Renal cortex interstitium (tissue), 11 donors: ENCODE measurements around the gene ZNF207. TPM values are rescaled to one million over a fixed set of nuclear protein-coding genes. Genes with fewer than 3 reads are reported as not detected.
"Not testable (repeated sequence)": the region's sequence is repeated elsewhere in the genome, so short reads cannot be mapped to it uniquely, and the experiment has no call there.

ENCODE experiments used
- DNase-seq, 11 donors: peaks; one replicate each; pipeline ENCODE4 v3.0.0-alpha.2; 2013; ENCODE audit warnings: low read depth in 9 of 11, low spot score in 4 of 11; ENCODE audit errors: extremely low read depth in 1 of 11
- polyA plus RNA-seq, 3 donors: library from polyadenylated mRNA; unstranded; fragments of 120-200 nt; gene quantifications; one replicate each; pipeline ENCODE4 v1.2.1, GENCODE V29; 2013; ENCODE audit not compliant: insufficient read length in 3 of 3

Gene ZNF207
- polyA plus RNA-seq, 3 donors, result 197 to 283 (median 236) TPM

DNA sequence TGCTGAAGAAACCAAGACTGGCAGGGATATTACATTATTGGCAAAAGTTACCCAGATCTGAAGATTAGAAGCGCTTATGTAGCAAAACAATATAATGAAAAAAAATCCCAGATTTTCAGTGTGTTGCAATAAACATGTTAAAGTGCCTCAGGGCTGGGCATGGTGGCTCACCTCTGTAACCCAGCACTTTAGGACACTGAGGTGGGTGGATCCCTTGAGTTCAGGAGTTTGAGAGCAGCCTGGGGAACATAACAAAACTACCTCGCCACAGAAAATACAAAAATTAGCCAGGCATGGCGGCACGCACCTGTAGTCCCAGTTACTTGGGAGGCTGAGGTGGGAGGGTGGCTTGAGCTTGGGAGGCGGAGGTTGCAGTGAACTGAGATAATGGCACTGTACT is 6.8 kb downstream of the ZNF207 start:
- no peak for DNase-seq

DNA sequence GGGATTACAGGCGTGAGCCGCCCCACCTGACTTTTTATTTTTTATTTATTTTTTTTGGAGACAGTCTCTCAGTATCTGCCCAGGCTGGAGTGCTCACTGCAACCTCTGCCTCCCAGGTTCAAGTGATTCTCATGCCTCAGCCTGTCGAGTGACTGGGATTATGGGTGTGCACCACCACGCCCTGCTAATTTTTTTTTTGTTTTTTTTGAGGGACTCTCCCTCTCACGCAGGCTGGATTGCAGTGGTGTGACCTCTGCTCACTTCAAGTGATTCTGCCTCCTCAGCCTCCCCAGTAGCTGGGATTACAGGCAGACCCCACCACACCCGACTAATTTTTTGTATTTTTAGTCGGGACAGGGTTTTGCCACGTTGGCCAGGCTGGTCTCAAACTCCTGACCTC is 7.7 kb downstream of the ZNF207 start:
- DNase-seq, result no peak

DNA sequence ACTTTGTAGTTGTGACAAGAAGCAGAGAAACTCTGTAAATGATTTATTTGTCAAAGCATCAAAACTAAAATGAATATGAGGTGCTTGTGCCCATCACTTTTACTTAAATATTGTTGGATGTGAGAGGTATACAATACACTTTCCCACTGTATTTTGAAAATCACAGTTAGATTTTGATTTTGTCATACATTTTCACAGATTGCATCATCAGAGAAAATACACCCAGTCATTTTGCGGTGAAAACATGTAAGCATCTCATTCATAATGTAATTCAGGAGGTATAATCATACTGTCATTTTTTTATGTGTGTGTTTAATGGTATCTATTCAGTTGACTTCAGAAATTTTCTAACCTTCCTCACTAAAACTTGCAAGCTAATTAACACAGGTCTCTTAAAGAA is 11.3 kb downstream of the ZNF207 start:
- no peak for DNase-seq

DNA sequence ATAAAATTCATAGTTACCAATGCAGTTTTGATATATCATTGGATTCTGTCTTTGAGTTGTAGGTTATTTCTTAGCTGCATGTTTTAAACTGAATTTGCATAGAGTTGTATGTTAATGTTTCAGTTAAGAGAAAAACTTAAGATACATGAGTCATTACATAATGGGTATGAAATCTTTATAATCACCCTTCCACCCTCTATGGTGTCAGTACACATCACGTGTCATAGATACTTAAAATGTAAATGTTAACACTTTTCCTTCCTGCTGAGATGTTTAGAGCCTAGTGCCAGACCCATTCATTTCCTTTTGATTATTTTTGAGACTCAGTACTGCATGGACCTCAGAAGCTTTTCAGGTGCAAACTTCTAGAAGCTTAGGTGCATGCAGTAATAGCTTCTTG is 20.5 kb downstream of the ZNF207 start:
- DNase-seq, result no peak

- DNase-seq, result no peak
These were observed 32.7 kb downstream of the ZNF207 start for GRCh38 chr17:32382526-32383223.

DNA sequence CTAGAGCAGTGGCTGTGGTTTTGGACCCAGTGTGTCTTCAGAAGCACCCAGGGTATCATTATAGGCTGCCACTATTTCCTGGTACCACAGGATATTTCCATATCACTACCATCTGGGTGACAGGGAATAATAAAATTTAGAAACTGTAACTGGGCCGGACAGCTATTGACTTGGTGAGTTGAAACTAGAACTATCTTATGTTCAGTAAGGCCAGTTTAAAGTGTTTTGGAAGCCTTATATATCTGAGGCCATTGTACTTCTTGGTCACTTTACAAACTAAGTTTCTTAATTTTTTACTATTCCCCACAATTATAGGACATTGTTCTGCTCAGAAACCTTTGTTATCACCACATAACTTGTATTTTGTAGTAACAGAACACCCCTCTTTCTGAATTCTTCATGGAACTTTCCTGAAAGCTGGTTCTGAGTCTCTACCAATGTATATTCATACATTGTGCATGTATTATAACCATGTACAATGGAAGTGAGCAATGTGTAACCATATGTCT is 34.0 kb downstream of the ZNF207 start:
- no peak for DNase-seq

- DNase-seq, result no peak
These were observed 35.2 kb downstream of the ZNF207 start for GRCh38 chr17:32385121-32385520.

DNA sequence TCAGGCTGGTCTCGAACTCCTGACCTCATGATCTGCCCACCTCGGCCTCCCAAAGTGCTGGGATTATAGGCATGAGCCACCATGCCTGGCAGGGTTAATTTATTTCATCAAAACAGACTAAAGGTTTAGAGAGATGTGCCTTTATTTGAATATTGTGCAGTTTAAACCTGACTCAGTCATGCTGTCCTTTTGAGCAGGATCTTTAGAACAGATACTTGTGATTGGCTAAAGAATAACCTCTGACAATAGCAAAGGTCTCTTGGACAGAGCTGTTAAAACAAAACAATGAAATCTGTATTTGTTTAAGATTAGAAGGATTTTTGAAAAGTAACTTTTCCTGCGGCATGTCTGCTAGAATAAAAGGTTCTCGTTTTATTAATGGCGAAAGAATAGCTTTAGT is 36.0 kb downstream of the ZNF207 start:
- DNase-seq, result no peak

DNA sequence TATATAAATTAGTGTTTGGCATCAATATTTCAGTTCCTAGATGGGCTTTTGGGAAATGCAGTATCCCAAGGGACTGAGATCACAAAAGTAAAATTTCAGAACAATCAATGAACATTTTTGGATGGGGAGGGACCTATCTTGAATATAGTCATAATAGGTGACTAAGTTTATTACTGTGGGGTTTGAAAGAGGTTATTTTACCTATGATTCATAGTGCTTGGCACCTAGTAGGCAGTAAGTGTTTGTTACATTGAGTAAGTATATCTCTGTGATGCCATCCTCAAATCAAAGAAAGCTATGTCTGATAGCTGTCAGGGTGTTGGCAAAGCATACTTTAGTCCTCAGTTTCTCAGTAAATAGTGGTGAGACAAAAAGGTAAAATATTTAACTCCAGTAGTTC is 36.9 kb downstream of the ZNF207 start:
- DNase-seq, result no peak

DNA sequence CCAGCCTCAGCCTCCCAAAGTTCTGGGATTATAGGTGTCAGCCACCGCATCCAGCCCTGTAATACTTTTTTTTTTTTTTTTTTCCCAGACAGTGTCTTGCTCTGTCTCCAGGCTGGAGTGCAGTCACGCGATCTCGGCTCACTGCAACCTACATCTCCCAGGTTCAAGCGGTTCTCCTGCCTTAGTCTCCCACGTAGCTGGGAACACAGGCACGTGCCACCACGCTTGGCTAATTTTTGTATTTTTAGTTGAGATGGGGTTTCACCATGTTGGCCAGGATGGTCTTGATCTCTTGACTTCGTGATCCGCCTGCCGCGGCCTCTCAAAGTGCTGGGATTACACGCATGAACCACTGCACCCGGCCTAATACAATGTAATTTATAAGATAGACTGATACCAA is 38.2 kb downstream of the ZNF207 start:
- DNase-seq, result not testable (repeated sequence)

GRCh38 chr17:32388613-32389459 is 38.9 kb downstream of the ZNF207 start:
- DNase-seq, result no peak

DNA sequence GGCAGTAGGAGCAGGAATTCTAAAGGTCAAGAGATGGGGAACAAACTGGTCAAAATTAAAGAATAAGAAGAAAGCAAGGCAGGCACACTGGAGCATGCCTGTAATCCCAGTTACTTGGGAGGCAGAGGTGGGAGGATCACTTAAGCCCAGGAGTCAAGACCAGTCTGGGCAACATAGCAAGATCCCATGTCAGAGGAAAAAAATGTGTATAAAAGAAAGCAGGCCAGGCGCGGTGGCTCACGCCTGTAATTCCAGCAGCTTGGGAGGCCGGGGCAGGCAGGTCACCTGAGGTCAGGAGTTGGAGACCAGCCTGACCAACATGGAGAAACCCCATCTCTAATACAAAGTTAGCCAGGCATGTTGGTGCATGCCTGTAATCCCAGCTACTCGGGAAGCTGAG is 43.9 kb downstream of the ZNF207 start:
- no peak for DNase-seq

DNA sequence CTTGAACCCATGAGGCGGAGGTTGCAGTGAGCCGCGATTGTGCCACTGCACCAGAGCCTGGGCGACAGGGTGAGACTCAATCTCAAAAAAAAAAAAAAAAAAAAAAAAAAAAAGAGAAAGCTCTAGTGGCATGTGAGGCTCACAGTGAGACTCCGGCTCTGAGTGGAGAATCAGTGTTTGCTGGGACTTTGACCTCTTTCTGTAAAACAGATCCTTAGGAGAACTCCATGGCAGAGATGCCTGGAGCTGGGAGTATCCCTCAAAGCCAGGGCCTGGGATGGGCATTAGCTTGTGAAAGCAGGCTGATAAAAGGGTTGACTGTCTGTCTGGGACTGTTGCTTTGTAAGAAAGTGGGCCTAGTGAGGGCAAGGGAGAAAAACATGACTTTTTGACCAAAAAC is 46.4 kb downstream of the ZNF207 start:
- DNase-seq, result no peak

DNA sequence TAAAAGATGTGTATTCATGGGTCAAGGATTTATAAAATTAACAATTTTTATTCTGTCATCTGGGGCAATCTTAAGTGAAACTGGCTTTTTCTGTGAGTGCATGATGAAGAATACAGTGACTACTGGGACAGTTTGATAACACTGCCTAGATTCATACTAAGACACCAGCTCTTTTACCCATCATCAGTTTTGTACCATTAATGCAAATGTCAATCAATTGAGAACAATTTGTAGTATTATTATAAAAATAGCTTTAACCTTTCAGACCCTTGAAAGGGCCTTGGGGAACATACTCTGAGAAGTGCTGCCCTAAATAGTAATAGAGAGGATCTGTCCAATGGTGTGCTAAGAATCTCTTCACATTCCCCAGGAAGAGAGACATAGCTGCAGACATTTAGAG is 49.0 kb downstream of the ZNF207 start:
- no peak for DNase-seq

GRCh38 chr17:32410085-32410484 is 60.1 kb downstream of the ZNF207 start:
- not testable (repeated sequence) for DNase-seq

- DNase-seq, result no peak
These were observed 76.9 kb downstream of the ZNF207 start for GRCh38 chr17:32426894-32427293.

DNA sequence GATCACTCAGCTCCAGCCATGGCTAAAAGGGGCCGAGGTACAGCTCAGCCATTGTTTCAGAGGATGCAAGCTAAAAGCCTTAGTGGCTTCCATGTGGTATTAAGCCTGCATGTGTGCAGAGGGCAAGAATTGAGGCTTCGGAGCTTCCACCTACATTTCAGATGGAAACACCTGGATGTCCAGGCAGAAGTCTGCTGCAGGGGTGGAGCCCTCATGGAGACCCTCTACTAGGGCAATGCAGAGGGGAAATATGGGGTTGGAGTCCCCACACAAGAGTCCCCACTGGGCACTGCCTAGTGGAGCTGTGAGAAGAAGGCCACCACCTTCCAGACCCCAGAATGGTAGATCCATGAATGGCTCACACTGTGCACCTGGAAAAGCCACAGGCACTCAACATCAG is 79.6 kb downstream of the ZNF207 start:
- no peak for DNase-seq
